ENCODE measurements around the gene MLIP.
"Not testable (repeated sequence)": the region's sequence is repeated elsewhere in the genome, so short reads cannot be mapped to it uniquely, and the experiment has no call there.

MLIP gene

DNA sequence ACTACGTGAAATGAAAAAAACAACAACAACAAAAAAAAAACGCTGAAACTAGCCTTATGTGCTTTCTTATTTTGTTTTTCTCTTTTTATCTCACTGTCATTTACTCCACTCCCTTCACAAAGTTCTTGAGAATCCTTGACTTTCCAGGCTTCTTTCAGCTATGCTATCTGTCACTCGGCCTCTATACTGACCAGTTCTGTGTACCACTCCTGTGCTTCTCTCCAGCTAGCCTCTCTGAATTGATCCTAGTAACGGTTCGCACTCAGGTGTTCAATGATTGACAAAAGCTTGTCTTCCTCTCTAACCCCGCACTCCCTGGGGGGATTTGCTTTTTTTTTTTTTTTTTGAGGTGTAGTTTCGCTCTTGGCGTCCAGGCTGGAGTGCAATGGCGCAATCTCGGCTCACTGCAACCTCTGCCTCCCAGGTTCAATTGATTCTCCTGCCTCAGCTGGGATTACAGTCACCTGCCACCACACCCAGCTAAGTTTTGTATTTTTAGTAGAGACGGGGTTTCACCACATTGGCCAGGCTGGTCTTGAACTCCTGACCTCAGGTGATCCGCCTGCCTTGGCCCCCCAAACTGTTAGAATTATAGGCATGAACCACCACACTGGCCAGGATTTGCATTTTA lies 31.8 kb downstream of the MLIP start:
- no peak for DNase-seq (ENCODE audit: low read depth)

GRCh38 chr6:54151861-54152260 lies 40.6 kb downstream of the MLIP start:
- no peak for DNase-seq (ENCODE audit: low read depth)

DNA sequence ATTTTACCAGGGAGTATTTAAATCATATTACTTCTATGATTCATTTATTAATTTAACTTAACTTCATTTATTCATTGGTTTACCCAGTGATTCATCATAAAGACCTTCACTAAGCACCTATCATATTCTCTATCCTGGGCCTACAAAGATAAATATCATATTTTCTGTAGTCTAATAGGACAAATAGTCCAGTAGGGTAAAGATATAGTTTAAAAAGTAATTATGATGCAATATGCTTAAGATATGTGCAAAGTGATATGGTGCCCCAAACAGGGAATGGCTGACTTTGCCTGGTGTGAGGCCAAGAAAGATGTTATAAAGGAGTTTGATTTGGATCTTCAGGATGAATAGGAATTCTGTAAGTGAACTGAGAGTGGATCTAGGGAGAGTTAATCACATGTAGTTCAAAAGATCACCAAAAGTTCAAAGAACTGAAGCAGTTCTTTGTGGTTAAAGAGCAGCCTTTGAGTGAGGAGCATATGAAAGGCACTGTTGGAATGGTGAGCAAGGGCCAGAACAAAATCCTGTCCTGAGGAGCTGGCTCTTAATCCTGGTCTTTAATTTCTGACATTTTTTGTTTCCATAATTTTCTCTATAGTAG lies 45.5 kb downstream of the MLIP start:
- no peak for DNase-seq (ENCODE audit: low read depth)

DNA sequence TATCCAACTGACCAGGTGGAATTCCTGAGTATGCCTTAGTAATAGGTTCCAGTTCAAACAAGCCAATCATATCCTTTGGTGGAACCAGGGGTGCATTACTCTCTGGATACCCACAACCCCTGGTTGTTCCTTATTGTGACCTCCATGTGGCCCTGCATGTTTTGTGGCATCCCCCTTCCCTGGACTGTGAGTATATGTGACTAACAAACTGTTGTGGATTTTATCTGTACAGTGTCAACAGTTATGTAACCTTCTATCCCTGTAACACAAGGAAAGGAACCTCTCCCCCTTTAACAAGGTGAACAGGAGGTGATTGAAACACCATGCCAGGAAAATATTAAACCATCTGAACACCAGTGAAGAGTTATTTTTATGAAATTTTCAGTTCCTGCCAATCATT lies 46.2 kb downstream of the MLIP start:
- no peak for DNase-seq (ENCODE audit: low read depth)

DNA sequence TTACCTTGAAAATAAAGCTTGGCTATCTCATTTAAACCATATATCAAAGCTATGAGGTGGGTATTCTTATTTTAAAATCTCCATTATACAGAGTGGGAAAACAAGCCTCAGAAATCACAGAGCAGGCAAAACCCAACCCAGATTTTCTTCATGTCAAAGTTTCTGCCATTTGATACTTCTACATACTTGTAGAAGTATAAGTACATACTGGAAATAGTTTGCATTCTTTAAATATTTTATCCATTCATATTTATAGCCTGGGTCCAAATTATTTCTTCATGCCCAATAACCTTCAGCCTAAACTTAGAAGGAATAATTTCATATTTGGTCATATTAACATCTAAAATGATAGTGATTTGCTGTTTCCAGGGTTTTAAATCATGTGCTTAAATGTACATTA lies 61.8 kb downstream of the MLIP start:
- no peak for DNase-seq (ENCODE audit: low read depth)

DNA sequence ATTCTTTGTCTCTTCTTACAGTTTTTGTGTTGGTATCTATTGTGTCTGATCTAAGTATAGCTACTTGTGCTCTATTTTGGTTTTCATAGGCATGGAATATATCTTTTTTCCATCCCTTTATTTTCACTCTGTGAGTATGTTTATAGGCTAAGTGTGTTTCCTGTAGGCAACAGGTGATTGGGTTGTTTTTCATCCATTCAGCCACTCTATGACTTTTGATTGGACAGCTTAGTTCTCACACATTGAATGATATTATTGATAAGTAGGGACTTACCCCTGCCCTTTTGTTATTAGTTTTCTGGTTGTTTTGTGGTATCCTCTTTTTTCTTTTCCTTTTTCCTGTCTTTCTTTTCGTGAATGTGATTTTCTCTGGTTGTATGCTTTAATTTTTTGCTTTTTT lies 67.9 kb downstream of the MLIP start:
- DNase-seq (ENCODE audit: low read depth), result no peak

DNA sequence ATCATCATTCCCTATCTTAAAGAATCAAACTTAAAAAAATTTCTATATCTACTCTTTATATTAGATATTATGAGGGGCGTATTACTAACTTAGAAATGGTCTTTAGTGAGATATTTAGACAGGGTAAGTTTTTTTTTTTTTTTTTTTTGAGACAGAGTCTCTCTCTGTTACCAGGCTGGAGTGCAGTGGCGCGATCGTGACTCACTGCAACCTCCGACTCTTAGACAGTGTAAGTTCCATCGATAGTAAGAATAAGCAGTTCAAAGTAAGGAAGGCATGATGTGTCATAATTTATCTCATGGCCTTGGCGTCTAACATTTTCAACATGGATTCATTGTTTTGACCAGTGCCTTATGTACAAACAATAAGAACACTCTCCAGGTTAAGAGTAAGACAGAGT lies 72.4 kb downstream of the MLIP start:
- no peak for DNase-seq (ENCODE audit: low read depth)

- no peak for DNase-seq (ENCODE audit: low read depth)
Measured at GRCh38 chr6:54185885-54186284, 74.6 kb downstream of the MLIP start.

GRCh38 chr6:54188846-54189245 lies 77.6 kb downstream of the MLIP start:
- no peak for DNase-seq (ENCODE audit: low read depth)

DNA sequence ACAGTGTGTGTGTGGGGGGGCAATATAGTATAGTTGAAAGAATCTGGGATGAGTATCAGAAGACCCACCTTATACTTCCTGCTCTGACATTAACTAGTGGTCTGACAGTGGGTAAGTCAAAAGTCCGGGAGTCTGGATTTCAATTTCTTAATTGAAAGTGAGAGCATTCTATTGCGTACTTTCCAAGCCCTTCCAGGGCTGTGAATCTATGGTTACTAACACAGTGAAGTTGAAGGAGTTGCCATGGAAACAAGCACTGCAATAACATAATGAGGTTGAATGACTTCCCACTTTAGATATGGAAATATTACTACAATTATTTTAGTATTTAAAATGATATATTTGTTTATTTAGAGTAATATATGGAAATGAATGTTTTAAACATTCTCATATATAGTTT lies 80.2 kb downstream of the MLIP start:
- DNase-seq (ENCODE audit: low read depth), result no peak

DNA sequence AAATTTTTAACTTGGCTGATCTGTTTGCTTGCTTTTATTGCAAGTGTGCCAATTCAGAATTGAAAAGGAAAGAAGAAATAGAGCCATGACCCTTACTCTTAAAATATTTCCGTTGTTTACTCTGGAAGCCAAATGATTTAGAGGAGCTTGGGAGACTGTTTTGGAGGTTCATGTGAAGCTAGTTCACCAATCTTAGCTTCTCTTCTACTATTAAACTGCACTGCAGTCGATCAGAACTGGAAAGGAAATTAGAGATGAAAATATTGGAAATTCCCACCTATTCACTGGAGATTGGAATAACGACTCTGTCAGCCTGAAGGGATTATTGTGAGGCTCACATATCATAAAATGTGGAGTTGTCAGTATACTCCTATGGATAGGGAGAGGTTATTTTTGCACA lies 81.8 kb downstream of the MLIP start:
- DNase-seq (ENCODE audit: low read depth), result no peak

DNA sequence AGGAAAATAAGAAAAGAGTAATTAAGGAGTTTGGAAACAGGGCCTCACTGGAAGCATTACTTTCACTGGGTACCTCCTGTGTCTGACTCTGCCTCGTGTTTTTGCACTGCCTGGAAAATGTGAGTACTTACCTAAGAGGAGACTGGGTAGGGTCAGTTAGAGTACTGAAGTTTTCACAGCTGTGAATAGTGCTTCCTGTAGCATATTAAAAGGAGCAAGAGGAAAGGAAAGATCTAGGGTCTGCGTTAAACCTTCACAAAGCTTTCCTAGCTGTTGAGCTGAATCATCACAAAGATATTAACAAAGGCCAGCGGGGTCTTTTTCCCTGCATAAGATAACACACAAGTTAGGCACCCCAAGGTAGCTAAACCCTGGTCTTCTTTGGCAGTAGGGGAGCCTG lies 82.3 kb downstream of the MLIP start:
- no peak for DNase-seq (ENCODE audit: low read depth)

- DNase-seq (ENCODE audit: low read depth), result no peak
Measured at GRCh38 chr6:54194067-54194466, 82.8 kb downstream of the MLIP start.

DNA sequence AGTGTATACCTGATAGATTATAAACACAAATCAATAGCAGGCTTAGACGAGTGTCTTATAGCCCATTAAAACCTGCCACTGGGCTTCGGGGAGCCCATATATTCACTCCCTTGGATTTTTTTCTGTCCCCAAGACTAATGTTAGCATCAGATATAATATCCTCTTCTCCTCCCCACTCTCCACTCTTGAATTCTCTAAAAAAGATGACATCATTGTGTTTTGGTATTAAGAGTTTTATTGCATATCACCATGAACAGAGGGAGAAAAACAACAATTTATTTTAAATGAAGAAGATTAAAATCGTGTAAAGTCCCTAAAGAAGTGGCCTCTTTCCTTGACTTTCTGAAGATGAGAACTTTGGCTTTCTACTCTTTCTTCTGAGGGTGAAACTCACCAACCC lies 84.4 kb downstream of the MLIP start:
- DNase-seq (ENCODE audit: low read depth), result no peak

GRCh38 chr6:54196905-54197304 lies 85.7 kb downstream of the MLIP start:
- DNase-seq (ENCODE audit: low read depth), result no peak

GRCh38 chr6:54198134-54198533 lies 86.9 kb downstream of the MLIP start:
- DNase-seq (ENCODE audit: low read depth), result no peak

DNA sequence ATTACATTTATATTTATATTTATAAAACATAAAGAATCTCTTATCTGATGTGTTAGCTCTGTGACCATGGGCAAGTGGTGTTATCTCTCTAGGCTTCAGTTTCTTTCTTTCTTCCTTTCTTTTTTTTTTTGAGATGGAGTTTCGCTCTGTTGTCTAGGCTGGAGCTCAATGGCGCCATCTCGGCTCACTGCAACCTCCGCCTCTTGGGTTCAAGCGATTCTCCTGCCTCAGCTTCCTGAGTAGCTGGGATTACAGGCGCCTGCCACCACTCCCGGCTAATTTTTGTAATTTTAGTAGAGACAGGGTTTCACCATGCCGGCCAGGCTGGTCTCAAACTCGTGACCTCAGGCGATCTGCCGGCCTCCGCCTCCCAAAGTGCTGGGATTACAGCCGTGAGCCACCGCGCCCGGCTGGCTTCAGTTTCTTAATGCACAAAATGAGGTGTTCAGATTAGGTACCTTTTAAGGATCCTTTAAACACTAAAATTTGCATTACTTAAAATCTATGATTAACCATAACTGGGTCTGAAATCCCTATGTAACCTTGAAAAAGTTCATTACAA lies 92.3 kb downstream of the MLIP start:
- not testable (repeated sequence) for DNase-seq (ENCODE audit: low read depth)

DNA sequence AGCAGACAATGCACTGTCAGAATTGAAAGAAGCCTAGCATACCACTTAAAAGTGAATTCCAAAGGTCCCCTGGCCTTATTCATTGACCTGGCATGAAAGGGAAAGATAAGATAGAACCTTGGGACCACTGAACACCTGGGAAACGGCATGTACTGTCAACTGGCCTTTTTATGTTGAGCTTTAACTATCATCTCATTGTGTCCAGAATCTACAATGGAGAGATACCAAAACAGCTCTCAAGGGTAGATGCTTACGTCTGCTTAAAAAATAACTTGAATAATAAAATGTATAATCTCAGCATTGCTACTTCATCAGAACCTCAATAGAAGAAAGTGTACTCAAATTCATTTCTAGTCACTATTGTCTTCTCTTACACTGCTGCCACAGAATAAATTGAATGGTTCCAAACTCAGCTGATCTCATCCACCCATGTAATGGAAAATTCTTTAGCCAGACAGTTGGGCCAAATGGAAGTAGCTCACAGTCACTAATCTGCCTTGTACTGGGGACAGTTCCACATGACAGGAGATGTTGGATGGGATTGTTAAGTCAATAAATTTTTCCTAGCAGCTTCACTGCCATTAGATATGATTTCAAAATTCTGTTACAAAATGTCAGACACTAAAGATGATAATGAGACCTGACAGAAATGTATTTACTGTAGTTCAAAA lies 93.8 kb downstream of the MLIP start:
- DNase-seq (ENCODE audit: low read depth), result no peak

DNA sequence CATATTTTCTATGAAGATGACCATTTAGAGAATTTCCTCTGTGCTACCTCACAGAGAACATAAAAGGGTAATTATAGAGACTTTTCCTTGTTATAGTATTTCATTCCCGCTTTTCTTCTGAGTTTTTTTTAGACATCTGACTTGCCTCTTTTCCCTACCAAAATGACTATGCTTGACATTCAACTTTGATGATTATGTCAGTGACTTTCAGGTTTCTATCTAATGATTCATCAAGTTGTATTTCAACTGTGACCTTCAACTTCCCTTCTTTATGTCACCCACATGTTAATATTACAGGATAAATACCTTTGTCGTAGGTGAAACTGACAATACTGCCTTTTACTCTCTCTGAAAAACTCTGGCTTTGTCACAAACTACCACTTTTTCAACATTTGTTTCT lies 95.3 kb downstream of the MLIP start:
- DNase-seq (ENCODE audit: low read depth), result no peak

DNA sequence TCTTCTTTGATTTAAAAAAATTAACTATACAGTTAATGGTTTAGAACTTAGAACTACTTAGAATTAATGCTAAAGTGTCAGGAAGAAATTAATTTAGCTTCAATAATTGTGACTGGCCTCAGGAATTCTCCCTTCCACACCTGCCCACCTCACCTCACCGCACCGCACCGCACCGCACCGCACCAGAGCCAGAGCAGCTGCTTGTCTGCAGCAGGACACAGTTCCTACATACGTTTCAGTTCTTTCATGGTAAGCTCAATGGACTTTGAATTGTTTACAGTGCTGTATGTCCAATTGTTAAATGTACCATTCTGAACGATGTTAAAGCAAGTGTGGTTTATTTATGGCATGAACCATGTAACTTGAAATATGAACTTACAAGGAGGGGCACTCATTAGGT lies 98.7 kb downstream of the MLIP start:
- DNase-seq (ENCODE audit: low read depth), result not testable (repeated sequence)

GRCh38 chr6:54214286-54214685 lies 103.0 kb downstream of the MLIP start:
- no peak for DNase-seq (ENCODE audit: low read depth)

- no peak for DNase-seq (ENCODE audit: low read depth)
Measured at GRCh38 chr6:54216336-54216735, 105.1 kb downstream of the MLIP start.

DNA sequence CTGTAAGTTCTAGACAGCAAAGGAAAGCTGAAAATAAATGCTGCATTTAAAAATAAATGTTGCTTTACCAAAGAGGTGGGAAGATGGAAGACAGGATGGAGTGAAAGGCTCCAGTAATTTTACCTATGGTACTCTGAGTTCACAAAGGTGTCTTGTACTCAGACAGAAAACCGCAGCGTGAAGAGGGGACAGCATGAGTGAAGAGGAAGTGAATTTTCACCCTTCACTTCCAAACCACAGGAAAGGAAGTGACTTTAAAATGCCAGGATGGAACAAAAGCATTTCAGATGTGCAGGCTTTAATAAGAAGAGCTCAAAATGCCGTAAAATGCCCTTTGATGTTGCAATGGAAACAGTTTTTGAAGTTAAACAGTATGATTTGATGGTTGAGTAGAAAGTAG lies 105.8 kb downstream of the MLIP start:
- no peak for DNase-seq (ENCODE audit: low read depth)

DNA sequence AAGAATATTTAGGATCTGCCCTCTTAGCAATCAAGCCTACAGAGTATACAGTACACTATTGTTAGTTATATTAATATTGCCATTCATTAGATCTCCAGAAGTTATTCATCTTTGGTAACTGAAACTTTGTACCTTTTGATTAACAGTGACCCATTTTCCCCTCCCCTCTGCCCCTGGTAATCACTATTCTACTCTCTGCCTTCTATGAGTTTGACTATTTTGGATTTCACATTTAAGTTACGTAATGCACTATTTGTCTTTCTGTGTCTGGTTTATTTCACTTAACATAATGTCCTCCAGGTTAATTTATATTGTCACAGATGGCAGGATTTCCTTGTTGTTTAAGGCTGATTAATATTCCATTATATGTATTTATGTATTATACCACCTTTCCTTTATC lies 111.0 kb downstream of the MLIP start:
- no peak for DNase-seq (ENCODE audit: low read depth)

Measured in activated T-helper 9 cell treated with anti-CD3 and anti-CD28 coated beads, Interleukin-2, amount 50 U/mL, for 16 hours (primary cell).